GM12878 (cell line): Measurements from ENCODE around the gene TBXAS1.
"Not testable (repeated sequence)": the region's sequence is repeated elsewhere in the genome, so short reads cannot be mapped to it uniquely, and the experiment has no call there.

Experiments used
- EP300 ChIP-seq, 2 experiments: fragments of 150-350 bp in 1 of 2; IDR thresholded peaks; 2 replicates each; pipeline ENCODE4 v1.6.1; 2011 to 2012; ENCODE audit warnings: low read depth in 2 of 2, low read length in 2 of 2, borderline replicate concordance in 1 of 2, improper control_type of control experiment in 1 of 2, inconsistent platforms in 1 of 2; ENCODE audit not compliant: control insufficient read depth in 1 of 2
- FOXK2 ChIP-seq: fragments of 450-650 bp; IDR thresholded peaks from 2 replicates; pipeline ENCODE4 v1.6.1; 2017; ENCODE audit warnings: mild to moderate bottlenecking, moderate library complexity
- LARP7 ChIP-seq: fragments of 450-650 bp; IDR thresholded peaks from 2 replicates; pipeline ENCODE4 v1.6.1; 2017; ENCODE audit warnings: mild to moderate bottlenecking
- PML ChIP-seq: IDR thresholded peaks from 2 replicates; pipeline ENCODE4 v1.6.1; 2012; ENCODE audit warnings: low read length, inconsistent platforms
- POLR2A ChIP-seq: IDR thresholded peaks from 2 replicates; pipeline ENCODE4 v1.6.1; 2011; ENCODE audit warnings: low read depth, mild to moderate bottlenecking, low read length
- POLR2AphosphoS5 ChIP-seq: IDR thresholded peaks from 2 replicates; pipeline ENCODE4 v1.6.1; 2011; ENCODE audit warnings: mild to moderate bottlenecking, low read length, inconsistent platforms
- RAD51 ChIP-seq: fragments of 450-650 bp; IDR thresholded peaks from 2 replicates; pipeline ENCODE4 v1.6.1; 2016; ENCODE audit warnings: moderate library complexity, mild to moderate bottlenecking, inconsistent platforms
- TAF1 ChIP-seq: IDR thresholded peaks from 2 replicates; pipeline ENCODE4 v1.6.1; 2011; ENCODE audit warnings: mild to moderate bottlenecking, low read depth, low read length, borderline replicate concordance
- TF ChIP-seq, protein P1 (sequence below): IDR thresholded peaks from 2 replicates; pipeline ENCODE4 v1.6.1; 2012; ENCODE audit warnings: low read depth, low read length, improper control_type of control experiment
- TF ChIP-seq, protein P2 (sequence below), 3 experiments: IDR thresholded peaks in 2 of 3; conservative IDR thresholded peaks in 1 of 3; 2 replicates each; pipeline ENCODE4 v1.5.1; 2011; ENCODE audit warnings: low read depth in 3 of 3, low read length in 3 of 3, mild to moderate bottlenecking in 3 of 3, control low read depth in 2 of 3, moderate library complexity in 2 of 3, inconsistent platforms in 1 of 3, mixed read lengths in 1 of 3; ENCODE audit not compliant: control insufficient read depth in 2 of 3, insufficient read depth in 1 of 3; ENCODE audit errors: extremely low read depth in 1 of 3
- TF ChIP-seq, protein P3 (sequence below): fragments of 450-650 bp; IDR thresholded peaks from 2 replicates; pipeline ENCODE4 v1.6.1; 2017; ENCODE audit warnings: antibody characterized with exemption, mild to moderate bottlenecking, moderate library complexity
- TF ChIP-seq, protein P4 (sequence below): fragments of 450-650 bp; formaldehyde crosslinking; IDR thresholded peaks from 2 replicates; pipeline ENCODE4 v1.4.0; 2020; ENCODE audit warnings: mild to moderate bottlenecking, moderate library complexity
- TF ChIP-seq, protein P5 (sequence below): fragments of 450-650 bp; IDR thresholded peaks from 2 replicates; pipeline ENCODE4 v1.6.1; 2017; ENCODE audit warnings: mild to moderate bottlenecking

DNA sequence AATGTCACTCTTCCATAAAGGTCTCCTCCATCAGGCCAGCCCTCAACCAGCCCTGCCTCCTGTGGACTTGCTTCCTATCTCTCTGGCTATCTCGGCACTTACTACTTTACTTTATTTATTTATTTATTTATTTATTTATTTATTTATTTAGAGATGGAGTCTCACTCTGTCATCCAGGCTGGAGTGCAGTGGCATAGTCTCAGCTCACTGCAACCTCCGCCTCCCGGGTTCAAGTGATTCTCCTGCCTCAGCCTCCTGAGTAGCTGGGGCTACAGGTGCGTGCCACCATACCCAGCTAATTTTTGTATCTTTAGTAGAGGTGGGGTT, 14.1 kb downstream of the TBXAS1 start:
- TF ChIP-seq, protein P1, sequence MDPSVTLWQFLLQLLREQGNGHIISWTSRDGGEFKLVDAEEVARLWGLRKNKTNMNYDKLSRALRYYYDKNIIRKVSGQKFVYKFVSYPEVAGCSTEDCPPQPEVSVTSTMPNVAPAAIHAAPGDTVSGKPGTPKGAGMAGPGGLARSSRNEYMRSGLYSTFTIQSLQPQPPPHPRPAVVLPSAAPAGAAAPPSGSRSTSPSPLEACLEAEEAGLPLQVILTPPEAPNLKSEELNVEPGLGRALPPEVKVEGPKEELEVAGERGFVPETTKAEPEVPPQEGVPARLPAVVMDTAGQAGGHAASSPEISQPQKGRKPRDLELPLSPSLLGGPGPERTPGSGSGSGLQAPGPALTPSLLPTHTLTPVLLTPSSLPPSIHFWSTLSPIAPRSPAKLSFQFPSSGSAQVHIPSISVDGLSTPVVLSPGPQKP = not testable (repeated sequence)
- not testable (repeated sequence) for TF ChIP-seq FOXK2; EP300 (IDR thresholded peaks at IDR 0.05; ENCODE audit: borderline replicate concordance in 1 of 2, control insufficient read depth in 1 of 2, low read depth in 2 of 2, low read length in 2 of 2); POLR2AphosphoS5; LARP7; RAD51; TAF1; PML; POLR2A
- TF ChIP-seq, protein P2, sequence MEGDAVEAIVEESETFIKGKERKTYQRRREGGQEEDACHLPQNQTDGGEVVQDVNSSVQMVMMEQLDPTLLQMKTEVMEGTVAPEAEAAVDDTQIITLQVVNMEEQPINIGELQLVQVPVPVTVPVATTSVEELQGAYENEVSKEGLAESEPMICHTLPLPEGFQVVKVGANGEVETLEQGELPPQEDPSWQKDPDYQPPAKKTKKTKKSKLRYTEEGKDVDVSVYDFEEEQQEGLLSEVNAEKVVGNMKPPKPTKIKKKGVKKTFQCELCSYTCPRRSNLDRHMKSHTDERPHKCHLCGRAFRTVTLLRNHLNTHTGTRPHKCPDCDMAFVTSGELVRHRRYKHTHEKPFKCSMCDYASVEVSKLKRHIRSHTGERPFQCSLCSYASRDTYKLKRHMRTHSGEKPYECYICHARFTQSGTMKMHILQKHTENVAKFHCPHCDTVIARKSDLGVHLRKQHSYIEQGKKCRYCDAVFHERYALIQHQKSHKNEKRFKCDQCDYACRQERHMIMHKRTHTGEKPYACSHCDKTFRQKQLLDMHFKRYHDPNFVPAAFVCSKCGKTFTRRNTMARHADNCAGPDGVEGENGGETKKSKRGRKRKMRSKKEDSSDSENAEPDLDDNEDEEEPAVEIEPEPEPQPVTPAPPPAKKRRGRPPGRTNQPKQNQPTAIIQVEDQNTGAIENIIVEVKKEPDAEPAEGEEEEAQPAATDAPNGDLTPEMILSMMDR (IDR thresholded peaks at IDR 0.05 in 2 of 3, conservative IDR thresholded peaks at IDR 0.05 in 1 of 3; ENCODE audit: control insufficient read depth in 2 of 3, extremely low read depth in 1 of 3, insufficient read depth in 1 of 3, low read depth in 3 of 3, low read length in 3 of 3) = not testable (repeated sequence)
- TF ChIP-seq, protein P3, sequence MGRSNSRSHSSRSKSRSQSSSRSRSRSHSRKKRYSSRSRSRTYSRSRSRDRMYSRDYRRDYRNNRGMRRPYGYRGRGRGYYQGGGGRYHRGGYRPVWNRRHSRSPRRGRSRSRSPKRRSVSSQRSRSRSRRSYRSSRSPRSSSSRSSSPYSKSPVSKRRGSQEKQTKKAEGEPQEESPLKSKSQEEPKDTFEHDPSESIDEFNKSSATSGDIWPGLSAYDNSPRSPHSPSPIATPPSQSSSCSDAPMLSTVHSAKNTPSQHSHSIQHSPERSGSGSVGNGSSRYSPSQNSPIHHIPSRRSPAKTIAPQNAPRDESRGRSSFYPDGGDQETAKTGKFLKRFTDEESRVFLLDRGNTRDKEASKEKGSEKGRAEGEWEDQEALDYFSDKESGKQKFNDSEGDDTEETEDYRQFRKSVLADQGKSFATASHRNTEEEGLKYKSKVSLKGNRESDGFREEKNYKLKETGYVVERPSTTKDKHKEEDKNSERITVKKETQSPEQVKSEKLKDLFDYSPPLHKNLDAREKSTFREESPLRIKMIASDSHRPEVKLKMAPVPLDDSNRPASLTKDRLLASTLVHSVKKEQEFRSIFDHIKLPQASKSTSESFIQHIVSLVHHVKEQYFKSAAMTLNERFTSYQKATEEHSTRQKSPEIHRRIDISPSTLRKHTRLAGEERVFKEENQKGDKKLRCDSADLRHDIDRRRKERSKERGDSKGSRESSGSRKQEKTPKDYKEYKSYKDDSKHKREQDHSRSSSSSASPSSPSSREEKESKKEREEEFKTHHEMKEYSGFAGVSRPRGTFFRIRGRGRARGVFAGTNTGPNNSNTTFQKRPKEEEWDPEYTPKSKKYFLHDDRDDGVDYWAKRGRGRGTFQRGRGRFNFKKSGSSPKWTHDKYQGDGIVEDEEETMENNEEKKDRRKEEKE = not testable (repeated sequence)
- TF ChIP-seq, protein P4, sequence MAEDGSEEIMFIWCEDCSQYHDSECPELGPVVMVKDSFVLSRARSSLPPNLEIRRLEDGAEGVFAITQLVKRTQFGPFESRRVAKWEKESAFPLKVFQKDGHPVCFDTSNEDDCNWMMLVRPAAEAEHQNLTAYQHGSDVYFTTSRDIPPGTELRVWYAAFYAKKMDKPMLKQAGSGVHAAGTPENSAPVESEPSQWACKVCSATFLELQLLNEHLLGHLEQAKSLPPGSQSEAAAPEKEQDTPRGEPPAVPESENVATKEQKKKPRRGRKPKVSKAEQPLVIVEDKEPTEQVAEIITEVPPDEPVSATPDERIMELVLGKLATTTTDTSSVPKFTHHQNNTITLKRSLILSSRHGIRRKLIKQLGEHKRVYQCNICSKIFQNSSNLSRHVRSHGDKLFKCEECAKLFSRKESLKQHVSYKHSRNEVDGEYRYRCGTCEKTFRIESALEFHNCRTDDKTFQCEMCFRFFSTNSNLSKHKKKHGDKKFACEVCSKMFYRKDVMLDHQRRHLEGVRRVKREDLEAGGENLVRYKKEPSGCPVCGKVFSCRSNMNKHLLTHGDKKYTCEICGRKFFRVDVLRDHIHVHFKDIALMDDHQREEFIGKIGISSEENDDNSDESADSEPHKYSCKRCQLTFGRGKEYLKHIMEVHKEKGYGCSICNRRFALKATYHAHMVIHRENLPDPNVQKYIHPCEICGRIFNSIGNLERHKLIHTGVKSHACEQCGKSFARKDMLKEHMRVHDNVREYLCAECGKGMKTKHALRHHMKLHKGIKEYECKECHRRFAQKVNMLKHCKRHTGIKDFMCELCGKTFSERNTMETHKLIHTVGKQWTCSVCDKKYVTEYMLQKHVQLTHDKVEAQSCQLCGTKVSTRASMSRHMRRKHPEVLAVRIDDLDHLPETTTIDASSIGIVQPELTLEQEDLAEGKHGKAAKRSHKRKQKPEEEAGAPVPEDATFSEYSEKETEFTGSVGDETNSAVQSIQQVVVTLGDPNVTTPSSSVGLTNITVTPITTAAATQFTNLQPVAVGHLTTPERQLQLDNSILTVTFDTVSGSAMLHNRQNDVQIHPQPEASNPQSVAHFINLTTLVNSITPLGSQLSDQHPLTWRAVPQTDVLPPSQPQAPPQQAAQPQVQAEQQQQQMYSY = not testable (repeated sequence)
- TF ChIP-seq, protein P5, sequence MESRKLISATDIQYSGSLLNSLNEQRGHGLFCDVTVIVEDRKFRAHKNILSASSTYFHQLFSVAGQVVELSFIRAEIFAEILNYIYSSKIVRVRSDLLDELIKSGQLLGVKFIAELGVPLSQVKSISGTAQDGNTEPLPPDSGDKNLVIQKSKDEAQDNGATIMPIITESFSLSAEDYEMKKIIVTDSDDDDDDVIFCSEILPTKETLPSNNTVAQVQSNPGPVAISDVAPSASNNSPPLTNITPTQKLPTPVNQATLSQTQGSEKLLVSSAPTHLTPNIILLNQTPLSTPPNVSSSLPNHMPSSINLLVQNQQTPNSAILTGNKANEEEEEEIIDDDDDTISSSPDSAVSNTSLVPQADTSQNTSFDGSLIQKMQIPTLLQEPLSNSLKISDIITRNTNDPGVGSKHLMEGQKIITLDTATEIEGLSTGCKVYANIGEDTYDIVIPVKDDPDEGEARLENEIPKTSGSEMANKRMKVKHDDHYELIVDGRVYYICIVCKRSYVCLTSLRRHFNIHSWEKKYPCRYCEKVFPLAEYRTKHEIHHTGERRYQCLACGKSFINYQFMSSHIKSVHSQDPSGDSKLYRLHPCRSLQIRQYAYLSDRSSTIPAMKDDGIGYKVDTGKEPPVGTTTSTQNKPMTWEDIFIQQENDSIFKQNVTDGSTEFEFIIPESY = not testable (repeated sequence)
